Fibroblast of lung (primary cell): ENCODE data around the gene S100A9. TPM values are rescaled to one million over a fixed set of nuclear protein-coding genes. Genes with fewer than 3 reads are reported as not detected.

ENCODE experiments used
- DNase-seq, 2 donors: peaks; one replicate each; pipeline versions ENCODE4 v3.0.0 to v3.0.0-alpha.2; 2010; ENCODE audit warnings: low read depth in 2 of 2
- H2AFZ ChIP-seq: 2 replicates; pipeline ENCODE4 v1.5.1; 2012; ENCODE audit warnings: low read length, control low read depth, inconsistent platforms
- H3K27ac ChIP-seq: 2 replicates; pipeline ENCODE4 v1.5.1; 2011; ENCODE audit warnings: low read length, control low read depth; ENCODE audit not compliant: insufficient read depth
- H3K27me3 ChIP-seq: 2 replicates; pipeline ENCODE4 v1.5.1; 2011; ENCODE audit warnings: mild to moderate bottlenecking, low read length; ENCODE audit not compliant: control insufficient read depth, insufficient read depth
- H3K36me3 ChIP-seq: 2 replicates; pipeline ENCODE4 v1.5.1; 2011; ENCODE audit warnings: low read length; ENCODE audit not compliant: control insufficient read depth, insufficient read depth
- H3K4me1 ChIP-seq: 2 replicates; pipeline ENCODE4 v1.5.1; 2011; ENCODE audit warnings: low read length; ENCODE audit not compliant: control insufficient read depth, insufficient read depth; ENCODE audit errors: extremely low read depth
- H3K4me2 ChIP-seq: 2 replicates; pipeline ENCODE4 v1.5.1; 2011; ENCODE audit warnings: low read length, control low read depth; ENCODE audit not compliant: insufficient read depth; ENCODE audit errors: extremely low read depth
- H3K4me3 ChIP-seq, 4 experiments: fragments of 200-600 bp in 1 of 4; sonication (generic) in 1 of 4; replicated peaks in 1 of 4; 2 replicates each; pipeline ENCODE4 v1.5.1; 2011 to 2016; ENCODE audit warnings: low read length in 4 of 4, low read depth in 3 of 4, mild to moderate bottlenecking in 3 of 4, control low read depth in 2 of 4, inconsistent platforms in 1 of 4, mixed read lengths in 1 of 4; ENCODE audit not compliant: insufficient read depth in 1 of 4; ENCODE audit errors: control extremely low read depth in 1 of 4
- H3K79me2 ChIP-seq: 2 replicates; pipeline ENCODE4 v1.5.1; 2012; ENCODE audit warnings: mild to moderate bottlenecking, low read length, inconsistent platforms; ENCODE audit not compliant: control insufficient read depth, insufficient read depth
- H3K9ac ChIP-seq: 2 replicates; pipeline ENCODE4 v1.5.1; 2011; ENCODE audit warnings: mild to moderate bottlenecking, low read length, control low read depth; ENCODE audit not compliant: insufficient read depth
- H3K9me3 ChIP-seq: 2 replicates; pipeline ENCODE4 v1.5.1; 2012; ENCODE audit warnings: low read depth, low read length; ENCODE audit not compliant: control insufficient read depth, insufficient read depth
- H4K20me1 ChIP-seq: 2 replicates; pipeline ENCODE4 v1.5.1; 2011; ENCODE audit warnings: low read length; ENCODE audit not compliant: control insufficient read depth, insufficient read depth; ENCODE audit errors: extremely low read depth
- EZH2 ChIP-seq: IDR thresholded peaks from 2 replicates; pipeline ENCODE4 v1.5.1; 2012; ENCODE audit warnings: low read length, control low read depth, mild to moderate bottlenecking; ENCODE audit errors: missing control alignments
- polyA plus RNA-seq, 2 donors: library from polyadenylated mRNA; depleted of rRNA in 1 of 2; stranded (reverse) in 1 of 2; unstranded in 1 of 2; fragments of >200 nt; gene quantifications; 2 replicates each; pipeline ENCODE4 v1.2.1, GENCODE V29; 2011 to 2012; ENCODE audit warnings: missing spikeins in 1 of 2
- total RNA-seq: library from RNA; depleted of rRNA; stranded (reverse); fragments of >200 nt; gene quantifications from 2 replicates; pipeline ENCODE4 v1.2.1, GENCODE V29; 2014
- TF ChIP-seq, protein P1 (sequence below), 2 donors: IDR thresholded peaks in 1 of 2; conservative IDR thresholded peaks in 1 of 2; 1 replicate in 1 of 2; 2 replicates in 1 of 2; pipeline ENCODE4 v1.5.1; 2011 to 2012; ENCODE audit warnings: low read length in 2 of 2, control low read depth in 1 of 2, inconsistent platforms in 1 of 2, low read depth in 1 of 2, mild to moderate bottlenecking in 1 of 2

Gene S100A9
- total and polyA plus RNA-seq, 2 donors (not counting 1 experiment from before 2014, with no cell fraction given), result not detected

GRCh38 chr1:153364766-153365666 is 7.4 kb downstream of the S100A9 start:
- H3K36me3 ChIP-seq, result no peaks in the 10 kb centered on the region
- no peaks in the 10 kb centered on the region for H3K4me1 ChIP-seq
- H3K9ac ChIP-seq, result no peak overlapping the region
- H3K4me2 ChIP-seq, result no peak overlapping the region
- TF ChIP-seq EZH2, result no peak
- TF ChIP-seq, protein P1, sequence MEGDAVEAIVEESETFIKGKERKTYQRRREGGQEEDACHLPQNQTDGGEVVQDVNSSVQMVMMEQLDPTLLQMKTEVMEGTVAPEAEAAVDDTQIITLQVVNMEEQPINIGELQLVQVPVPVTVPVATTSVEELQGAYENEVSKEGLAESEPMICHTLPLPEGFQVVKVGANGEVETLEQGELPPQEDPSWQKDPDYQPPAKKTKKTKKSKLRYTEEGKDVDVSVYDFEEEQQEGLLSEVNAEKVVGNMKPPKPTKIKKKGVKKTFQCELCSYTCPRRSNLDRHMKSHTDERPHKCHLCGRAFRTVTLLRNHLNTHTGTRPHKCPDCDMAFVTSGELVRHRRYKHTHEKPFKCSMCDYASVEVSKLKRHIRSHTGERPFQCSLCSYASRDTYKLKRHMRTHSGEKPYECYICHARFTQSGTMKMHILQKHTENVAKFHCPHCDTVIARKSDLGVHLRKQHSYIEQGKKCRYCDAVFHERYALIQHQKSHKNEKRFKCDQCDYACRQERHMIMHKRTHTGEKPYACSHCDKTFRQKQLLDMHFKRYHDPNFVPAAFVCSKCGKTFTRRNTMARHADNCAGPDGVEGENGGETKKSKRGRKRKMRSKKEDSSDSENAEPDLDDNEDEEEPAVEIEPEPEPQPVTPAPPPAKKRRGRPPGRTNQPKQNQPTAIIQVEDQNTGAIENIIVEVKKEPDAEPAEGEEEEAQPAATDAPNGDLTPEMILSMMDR (conservative IDR thresholded peaks at IDR 0.05 in 1 of 2, IDR thresholded peaks at IDR 0.05 in 1 of 2; ENCODE audit: low read depth in 1 of 2, low read length in 2 of 2), result no peak
- peaks cover 9% of the 10 kb centered on the region for H3K27me3 ChIP-seq
- no peak overlapping the region for H2AFZ ChIP-seq
- no peak for DNase-seq
- no peaks in the 10 kb centered on the region for H3K79me2 ChIP-seq
- H3K4me3 ChIP-seq, result no peak overlapping the region
- H4K20me1 ChIP-seq, result no peaks in the 10 kb centered on the region
- H3K9me3 ChIP-seq, result no peaks in the 10 kb centered on the region
- H3K27ac ChIP-seq, result no peak overlapping the region

GRCh38 chr1:153365696-153366095 is 8.0 kb downstream of the S100A9 start:
- H3K9ac ChIP-seq, result no peak overlapping the region
- H3K4me2 ChIP-seq, result no peak overlapping the region
- H3K27ac ChIP-seq, result no peak overlapping the region
- H3K79me2 ChIP-seq, result no peaks in the 10 kb centered on the region
- H3K27me3 ChIP-seq, result peaks cover 9% of the 10 kb centered on the region
- H4K20me1 ChIP-seq, result no peaks in the 10 kb centered on the region
- H3K36me3 ChIP-seq, result no peaks in the 10 kb centered on the region
- TF ChIP-seq EZH2, result no peak
- TF ChIP-seq, protein P1 (conservative IDR thresholded peaks at IDR 0.05 in 1 of 2, IDR thresholded peaks at IDR 0.05 in 1 of 2; ENCODE audit: low read depth in 1 of 2, low read length in 2 of 2), result no peak
- DNase-seq, result no peak
- H3K4me3 ChIP-seq, result no peak overlapping the region
- H3K4me1 ChIP-seq, result no peaks in the 10 kb centered on the region
- no peaks in the 10 kb centered on the region for H3K9me3 ChIP-seq
- H2AFZ ChIP-seq, result no peak overlapping the region

GRCh38 chr1:153366261-153366660 is 8.6 kb downstream of the S100A9 start:
- Histone ChIP-seq H3K4me2 (no peak overlapping the region), H4K20me1 (no peaks in the 10 kb centered on the region), H2AFZ (no peak overlapping the region), H3K9ac (no peak overlapping the region), H3K4me1 (no peaks in the 10 kb centered on the region), H3K27me3 (peaks cover 7% of the 10 kb centered on the region), H3K4me3 (no peak overlapping the region), H3K9me3 (no peaks in the 10 kb centered on the region), H3K27ac (no peak overlapping the region), H3K79me2 (no peaks in the 10 kb centered on the region), H3K36me3 (no peaks in the 10 kb centered on the region)
- TF ChIP-seq, protein P1 (conservative IDR thresholded peaks at IDR 0.05 in 1 of 2, IDR thresholded peaks at IDR 0.05 in 1 of 2; ENCODE audit: low read depth in 1 of 2, low read length in 2 of 2), result no peak
- TF ChIP-seq EZH2, result no peak
- no peak for DNase-seq
